NOMO-1 (cell line): ENCODE measurements around the gene SSBP3.
A peak's percentile ranks its signal among the peaks of the same experiment; 100 is the strongest.

Source experiments
- DNase-seq, 2 experiments: peaks; one replicate each; lab custom pipeline; 2025; ENCODE audit not compliant: unreplicated experiment in 2 of 2; lab: John Stamatoyannopoulos, UW

The SSBP3 gene

DNA sequence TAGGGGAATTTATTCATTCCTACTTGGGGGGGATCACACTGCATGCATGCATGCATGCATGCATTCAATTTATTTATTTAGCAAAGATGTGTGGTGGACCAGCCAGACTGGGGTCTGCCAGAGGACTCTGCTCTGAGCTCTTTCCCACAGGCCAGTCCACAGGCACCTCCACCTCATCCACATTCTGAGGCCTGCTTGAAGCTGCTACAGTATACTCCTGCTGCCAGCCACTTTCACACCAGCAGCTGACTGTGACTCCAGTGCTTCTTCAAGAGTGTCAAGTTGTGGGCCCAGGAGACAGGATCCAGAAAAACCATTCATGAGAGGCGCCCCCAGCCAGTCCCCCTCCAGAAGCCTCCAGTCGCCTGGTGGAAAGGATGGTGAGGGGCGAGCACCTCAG, 30.9 kb downstream of the SSBP3 start:
- no peak for DNase-seq

DNA sequence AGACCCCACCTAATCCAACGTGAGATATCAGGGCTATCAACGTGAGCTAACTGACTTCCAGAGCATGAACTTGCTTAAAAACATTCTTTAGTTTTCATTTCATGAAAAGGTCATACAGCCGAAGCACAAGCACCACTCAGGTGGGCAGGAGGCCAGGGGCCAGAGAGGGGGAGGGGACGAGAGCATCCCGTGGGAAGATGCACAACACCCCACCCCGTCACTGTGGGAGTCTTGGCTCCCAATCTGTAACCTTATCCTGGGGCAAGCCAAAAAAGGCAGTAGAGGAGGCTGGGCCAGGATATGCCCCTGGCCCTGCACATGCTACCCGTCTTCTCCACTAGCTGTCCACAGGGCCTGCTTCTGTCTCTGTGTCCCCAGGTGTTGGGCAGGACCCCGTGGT, 31.4 kb downstream of the SSBP3 start:
- no peak for DNase-seq

DNA sequence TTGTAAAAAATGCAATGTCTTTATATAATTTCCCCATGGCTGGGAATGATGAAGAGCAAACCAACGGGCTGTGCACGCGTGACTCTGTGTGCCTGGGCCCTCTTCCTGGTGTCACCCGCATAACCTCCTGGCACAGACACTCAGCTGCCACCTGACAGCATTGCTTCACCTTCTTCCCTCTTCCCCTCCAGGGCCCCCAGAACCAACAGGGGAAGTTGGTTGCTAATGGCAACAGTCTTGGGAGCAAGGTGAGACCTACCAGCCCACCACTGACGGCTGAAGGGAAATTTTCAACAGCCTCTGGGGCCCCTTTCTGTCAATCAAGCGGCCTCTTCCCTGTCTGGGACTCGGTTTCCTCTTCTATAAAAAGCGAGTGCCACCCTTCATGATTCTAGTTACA, 33.2 kb downstream of the SSBP3 start:
- peak; percentile 64 to 83 for DNase-seq

DNA sequence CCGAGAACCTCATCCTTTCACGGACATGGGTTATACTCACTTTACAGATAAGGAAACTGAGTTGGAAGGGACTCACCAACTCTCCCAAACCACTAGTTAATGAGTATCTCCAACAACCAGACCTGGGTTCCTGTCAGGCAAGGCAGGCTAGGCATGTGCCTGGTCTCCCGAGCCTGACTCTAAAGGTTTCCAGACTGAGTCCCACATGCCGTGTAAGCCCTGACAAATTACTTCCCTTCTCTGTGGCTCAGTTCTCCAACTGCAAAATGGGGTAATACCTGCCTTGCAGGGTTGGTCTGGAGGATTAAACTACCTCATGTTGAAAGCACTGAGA, 34.3 kb downstream of the SSBP3 start:
- DNase-seq, result peak; percentile 8 to 25

DNA sequence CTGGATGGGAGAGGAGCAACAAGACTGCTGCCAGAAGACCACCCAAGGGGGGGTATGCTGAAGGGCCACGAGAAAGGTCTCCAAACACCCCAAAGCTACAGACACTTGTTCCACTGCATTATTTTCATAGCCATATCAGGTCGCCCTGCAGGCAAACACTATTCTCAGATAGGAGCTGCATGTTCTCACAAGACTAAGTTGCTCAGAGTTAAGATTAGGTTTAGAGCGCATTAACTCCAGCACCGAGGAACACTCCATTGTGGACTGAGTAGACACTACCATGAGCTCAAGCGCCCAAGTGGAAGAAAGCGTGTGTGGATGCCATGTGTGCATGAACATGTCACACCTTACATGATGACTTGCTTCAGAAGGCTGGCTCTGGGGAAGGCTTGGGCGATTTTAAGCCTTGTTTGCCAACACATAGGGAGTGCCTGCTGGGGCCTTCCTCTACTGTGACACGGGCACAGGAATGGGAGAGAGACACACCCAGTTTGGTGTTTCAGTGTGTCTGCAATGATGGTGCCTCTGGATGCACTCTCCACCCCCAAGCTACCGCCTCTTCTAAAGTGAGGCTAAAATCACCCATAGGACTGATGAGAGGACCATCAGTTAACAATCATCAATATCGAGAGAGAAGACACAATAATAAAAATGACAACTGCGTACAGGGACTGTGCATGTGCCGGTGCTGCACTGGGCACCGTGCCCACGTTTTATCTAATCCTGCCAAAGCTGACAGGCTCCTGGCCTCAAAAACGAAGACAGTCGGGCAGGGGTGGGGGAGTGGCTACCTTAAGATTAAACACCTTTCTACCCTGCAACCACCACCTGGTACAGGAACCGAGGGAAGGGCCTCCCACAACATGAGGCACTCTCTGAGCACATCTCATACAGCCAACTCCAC, 34.9 kb downstream of the SSBP3 start:
- no peak for DNase-seq

DNA sequence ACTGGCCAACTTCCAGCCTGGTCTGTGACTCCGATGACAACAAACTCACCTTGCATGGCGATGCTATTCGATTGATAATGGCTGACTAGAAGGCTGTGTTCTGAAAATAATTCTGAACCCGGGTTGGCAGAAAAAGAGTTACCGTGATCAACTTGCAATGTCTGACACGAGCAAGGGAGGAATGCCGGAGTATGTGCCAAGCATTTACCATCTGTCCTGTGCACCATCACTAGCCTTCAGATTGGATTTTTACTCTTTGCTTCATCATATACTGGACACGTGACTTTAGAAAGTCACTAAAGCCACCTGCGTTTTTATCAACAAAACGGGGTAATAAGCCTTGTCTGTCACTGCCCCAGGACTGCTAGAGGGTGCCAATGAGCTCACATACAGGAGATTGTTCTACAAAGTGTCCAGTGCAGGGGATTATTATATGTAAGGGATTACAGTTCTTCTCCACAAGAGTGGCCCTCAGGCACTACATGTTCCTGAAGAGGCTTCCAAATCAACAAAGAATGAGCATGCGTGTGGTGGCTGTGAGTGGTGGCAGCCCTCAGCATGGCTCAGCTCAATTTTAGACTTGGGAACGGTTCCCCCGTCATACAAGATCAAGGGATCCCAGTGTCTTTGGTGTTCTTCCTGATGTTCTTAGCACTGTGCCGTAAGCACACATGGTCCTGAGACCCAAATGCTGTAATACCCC, 35.8 kb downstream of the SSBP3 start:
- no peak for DNase-seq

DNA sequence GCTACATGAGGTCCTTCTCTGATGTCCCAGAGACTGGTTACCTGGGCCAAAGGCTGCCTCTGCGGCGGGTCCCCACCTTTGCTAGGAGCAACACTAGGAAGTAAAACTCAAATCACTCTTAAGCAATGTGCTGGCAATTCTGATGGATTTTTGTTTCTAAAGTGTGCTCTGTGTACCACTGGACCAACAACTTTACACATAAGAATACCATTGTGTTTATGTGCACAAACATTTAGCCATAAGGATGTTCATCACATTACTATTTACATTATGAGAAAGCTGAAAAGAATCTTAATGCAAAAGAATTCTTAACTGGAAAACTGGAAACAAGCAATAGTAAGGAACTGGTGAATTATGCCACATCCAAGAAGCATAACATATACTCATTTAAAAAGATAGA, 38.6 kb downstream of the SSBP3 start:
- no peak for DNase-seq

DNA sequence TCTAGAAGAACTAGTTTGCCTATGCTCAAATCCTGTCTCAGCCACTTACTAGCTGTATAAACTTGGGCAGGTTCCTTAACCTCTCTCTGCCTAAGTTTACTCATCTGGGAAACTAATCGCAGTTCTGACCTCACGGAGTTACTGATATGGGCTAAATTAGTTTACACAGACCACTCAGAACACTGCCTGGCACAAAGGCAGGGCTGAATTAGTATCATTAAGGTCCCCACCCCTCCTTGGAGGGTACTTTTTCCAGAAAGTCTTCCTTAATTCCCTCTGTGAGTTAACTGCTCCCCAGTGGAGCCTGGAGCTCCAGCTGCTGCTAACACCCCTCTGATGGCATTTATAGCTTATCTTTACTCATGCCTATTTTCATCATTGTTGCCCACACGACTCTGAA, 40.3 kb downstream of the SSBP3 start:
- DNase-seq, result no peak

DNA sequence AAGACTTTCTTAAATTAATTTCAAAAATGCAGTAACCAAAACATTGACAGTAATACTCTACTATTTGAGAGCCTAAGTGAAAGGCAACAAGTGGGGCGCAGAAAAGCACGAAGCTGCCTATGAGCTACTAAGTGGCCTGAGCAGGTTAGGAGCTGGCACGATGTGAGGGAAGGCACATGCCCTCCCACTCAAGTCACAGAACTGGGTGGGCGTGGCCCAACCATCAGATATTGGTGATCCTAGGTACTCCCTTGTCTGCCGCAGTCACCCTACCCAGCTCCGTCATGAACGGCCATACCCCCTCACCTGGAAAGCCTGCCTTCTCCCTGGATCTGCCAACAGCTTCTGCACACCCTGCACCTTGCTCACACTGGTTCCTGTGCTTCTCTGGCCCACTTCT, 40.8 kb downstream of the SSBP3 start:
- DNase-seq, result no peak

DNA sequence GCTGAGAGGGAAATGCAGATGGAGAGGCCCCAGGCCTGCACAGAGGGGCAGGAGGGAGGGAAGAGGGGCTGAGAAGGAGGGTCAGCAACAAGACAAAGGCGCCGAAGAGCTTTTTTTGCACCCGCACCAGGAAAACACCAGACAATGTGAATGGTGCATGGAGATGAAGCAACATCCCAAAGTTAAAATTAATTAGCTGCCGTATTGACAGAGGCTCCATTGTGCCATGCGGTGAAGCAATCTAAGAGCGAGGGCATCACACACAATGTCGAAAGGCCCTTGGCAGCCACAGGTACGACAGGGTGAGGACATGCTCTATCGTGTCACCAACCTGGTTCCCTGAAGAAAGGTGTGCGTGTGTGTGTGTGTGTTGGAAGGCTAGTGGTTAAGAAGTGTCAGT, 41.2 kb downstream of the SSBP3 start:
- no peak for DNase-seq

DNA sequence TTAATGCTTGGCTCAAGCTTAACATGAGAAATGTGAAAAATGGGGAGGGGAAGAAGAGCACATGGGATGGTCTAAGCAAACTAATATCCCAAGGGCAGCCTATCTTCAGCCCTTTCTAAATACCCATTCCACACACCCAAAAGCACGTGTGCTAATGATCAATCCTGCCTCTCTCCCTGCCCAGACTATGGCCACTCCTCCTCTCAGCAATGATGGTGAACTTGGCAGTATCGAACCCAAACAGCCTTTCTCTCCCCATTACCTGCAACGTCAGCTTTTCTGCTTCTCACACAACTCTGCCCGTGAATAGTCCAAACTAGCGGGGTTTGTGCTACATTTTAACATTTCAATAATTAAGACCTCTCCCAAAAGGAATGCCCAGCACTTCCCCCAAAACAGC, 41.6 kb downstream of the SSBP3 start:
- DNase-seq, result no peak

DNA sequence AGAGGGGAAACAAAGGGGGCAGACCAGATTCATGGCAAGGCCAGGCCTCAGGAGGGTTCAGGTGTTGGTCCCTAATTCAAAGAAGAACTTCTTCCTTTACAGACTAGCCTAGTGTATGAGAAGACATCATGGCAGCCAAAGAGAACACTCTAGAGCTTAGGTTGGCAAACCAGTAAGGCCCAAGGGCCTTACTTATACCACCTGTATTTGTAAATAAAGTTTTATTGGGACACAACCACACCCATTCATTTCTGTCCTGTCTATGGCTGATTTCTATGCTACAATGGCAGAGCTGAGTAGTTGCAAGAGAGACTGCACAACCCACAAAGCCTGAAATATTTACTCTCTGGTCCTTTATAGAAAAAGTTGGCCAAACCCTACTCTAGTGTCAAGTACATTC, 42.3 kb downstream of the SSBP3 start:
- DNase-seq, result no peak

DNA sequence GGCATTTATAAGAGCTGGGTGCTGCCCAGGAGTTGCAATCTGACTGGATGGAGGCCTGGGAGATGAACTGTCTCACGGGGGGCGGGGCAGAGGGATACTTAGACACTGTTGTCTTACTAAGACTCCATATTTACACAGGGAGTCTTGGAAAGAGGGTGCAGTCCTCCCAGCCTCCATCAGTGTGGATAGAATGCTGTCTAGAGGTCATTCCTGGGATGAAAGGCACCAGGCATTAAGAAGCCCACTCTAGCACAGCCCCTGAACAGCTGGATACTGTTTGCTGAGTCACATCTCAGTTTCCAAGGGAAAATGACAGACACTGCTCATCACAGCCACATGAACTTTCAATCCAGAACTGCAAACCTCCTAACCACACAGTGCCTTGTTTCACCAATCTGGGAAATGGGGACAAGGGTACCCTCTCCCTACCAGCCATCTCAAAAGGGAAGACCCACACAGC, 43.3 kb downstream of the SSBP3 start:
- DNase-seq, result no peak

DNA sequence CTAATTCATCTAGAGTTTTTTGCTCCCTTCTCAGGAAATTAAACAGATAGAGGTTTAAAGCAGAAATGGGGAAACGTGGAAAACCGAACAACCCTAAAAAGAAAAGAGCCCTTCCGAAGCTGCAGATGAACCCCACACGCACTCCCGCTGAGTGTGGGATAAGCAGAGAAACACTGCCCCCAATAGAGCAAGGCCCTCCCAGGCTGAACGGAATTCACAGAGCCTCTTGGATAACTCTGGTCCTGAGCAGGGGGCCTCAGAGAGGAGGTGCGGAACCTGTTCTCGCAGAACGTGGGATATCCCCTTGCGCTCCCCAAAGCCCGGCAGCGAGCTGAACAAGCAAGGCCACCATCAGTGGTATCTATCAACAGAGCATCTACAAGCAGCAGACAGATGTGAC, 44.9 kb downstream of the SSBP3 start:
- DNase-seq, result no peak

DNA sequence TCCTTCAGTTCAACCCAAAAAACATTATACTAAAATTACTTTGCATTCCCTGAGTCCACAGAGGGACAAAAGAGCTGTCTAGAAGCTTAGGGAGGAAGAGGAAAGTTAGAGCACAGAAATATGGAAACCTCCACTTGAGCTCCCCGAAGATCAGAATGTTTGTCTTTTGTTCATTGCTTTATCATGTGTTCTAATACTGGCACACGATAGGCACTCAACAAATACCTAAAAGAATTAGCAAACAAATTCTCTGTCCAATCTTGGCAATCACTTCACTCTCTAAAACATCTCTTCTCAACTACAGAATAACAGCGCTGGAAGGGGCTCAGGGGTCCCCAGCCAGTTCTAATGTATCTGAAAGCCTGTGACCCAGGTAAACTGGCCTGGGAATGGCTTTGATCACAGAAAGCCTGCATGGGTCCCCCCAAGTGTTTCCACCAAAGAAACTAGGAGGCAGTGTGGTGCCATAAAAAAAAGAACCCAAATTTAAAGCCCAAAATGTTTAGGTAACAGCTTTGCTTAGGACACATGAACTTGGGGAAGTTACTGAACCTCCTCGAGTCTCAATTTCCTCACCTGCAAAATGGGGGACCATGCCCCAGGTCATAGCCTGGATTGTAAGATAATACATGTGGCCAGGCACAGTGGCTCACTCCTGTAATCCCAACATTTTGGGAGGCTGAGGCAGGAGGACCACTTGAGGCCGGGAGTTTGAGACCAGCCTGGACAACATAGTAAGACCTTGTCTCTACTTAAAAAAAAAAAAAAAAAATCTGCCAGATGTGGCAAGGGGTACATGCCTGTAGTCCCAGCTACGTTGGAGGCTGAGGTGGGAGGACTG, 45.8 kb downstream of the SSBP3 start:
- DNase-seq, result no peak

DNA sequence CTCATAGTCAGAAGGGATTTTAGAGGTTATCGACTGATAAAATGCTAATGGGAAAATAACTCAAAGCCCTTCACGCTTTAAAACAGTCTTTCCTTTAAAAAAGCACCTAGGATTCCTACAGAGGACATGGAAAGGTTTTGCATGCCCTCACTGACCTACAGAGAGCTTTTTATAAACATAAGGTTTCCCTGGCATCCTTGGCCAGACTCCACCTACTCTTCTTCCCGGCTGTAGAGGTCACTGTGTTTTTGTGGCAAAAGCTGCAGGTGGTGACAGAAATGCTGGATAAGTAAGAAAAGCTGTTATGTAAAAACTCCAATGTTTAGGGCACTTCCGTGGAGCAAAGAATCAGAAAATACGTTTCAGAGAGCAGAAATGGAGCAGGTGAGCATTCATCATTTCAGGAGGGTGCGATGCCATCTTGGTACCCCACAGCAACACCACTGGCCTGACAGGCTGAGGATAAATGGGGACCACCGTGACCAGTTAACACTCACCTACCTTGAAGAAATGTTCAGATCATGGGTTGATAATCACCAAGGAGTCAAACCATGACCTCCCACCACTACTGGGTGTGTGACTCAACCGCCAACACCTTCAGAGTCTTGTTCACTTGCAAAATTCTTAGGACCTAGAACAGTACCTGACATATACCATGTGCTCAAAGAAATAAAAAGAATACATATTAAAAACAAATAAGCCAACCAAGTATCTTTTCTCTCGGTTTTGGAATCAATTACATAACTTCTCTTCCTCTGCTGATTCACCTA, 46.6 kb downstream of the SSBP3 start:
- no peak for DNase-seq

DNA sequence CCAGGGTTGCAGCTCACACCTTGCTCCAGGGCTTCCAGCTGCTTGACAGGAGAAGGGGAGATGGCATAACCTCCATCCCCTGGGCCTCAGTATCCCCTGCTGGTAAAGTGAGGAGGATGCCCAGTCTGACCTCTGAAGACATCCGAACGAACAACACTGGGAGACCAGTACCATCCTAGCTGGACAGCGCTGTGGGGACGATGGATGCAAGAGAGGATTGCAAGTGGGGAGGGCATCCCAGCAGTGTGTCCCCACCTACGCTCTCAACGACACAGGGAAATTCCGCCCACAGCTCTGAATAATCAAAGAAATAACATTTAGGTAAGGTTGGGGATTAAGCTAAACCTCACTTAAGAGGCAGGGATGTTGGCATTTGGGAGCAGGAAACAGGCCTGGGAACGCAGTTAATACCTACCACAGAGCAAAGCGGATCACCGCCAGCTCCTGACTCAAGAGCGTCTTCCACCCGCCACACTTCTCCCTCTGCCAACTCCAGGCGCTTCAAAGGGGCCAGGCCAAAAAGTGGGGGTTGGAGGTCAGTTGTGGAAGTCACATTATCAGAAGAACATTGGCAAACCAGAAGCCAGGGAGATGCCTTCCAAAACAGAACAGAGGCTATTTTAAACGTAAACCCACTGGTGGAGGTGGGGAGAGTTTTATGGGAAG, 47.6 kb downstream of the SSBP3 start:
- no peak for DNase-seq

DNA sequence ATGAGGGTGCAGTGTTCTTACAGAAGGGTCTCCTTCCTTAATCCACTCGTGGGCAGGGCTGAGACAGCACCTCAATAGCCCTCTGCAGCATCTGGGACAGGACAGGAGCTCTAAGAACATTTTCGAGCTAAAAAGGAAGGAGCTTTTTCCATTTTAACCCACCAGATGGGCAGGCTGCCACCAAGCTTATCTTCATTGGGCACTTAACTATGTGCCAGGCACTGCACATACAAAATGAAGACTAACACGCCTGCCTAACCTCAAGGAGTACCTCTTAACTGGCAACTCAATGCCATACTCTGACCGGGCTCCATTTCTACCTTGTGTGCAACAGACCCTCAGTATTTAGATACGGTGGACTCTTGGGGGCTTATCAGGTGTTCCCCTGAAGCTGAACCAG, 48.2 kb downstream of the SSBP3 start:
- no peak for DNase-seq

DNA sequence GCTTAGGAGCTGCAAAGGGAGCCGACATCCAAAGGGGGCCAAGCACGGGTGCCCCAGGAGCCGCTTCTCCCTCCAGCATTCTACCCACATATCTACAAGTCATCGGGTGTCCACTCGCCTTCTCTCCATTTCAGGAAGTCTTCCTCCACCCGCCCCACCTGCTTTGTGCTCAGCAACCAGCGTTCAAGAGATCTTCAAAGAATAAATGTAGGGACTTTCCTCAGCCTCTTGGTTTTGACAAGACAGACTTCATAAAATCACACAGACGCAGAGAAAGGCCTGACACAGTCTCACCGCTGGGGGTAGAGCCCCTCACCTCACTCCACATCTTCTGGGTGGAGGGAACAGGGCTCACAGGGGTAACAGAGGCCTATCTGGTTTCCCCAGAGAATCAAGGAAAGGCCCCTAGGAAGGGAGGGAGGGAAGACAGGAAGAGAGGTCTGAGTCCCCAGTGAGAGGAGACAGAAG, 49.5 kb downstream of the SSBP3 start:
- DNase-seq, result no peak
